Right atrium auricular region (tissue), 2 donors: ENCODE data around the gene USP37. TPM values are rescaled to one million over a fixed set of nuclear protein-coding genes. Genes with fewer than 3 reads are reported as not detected.

Experiments
- DNase-seq: peaks from one replicate; pipeline ENCODE4 v3.0.0-alpha.2; 2019; ENCODE audit warnings: low spot score
- H3K27ac ChIP-seq, 2 donors: fragments of 200-600 bp; sonication (generic); 1 replicate in 1 of 2; 2 replicates in 1 of 2; pipeline ENCODE4 v1.5.1; 2016 to 2019
- H3K27me3 ChIP-seq, 2 donors: fragments of 200-600 bp; sonication (generic); one replicate each; pipeline versions ENCODE4 v1.5.1 to v1.6.0; 2017 to 2019
- H3K36me3 ChIP-seq: fragments of 200-600 bp; sonication (generic); one replicate; pipeline ENCODE4 v1.5.1; 2016
- H3K4me1 ChIP-seq, 2 donors: fragments of 200-600 bp; sonication (generic); one replicate each; pipeline versions ENCODE4 v1.5.1 to v1.6.0; 2017 to 2019
- H3K4me3 ChIP-seq, 2 donors: fragments of 200-600 bp; sonication (generic); 1 replicate in 1 of 2; 2 replicates in 1 of 2; pipeline ENCODE4 v1.5.1; 2017 to 2019; ENCODE audit warnings: mild to moderate bottlenecking in 1 of 2, moderate library complexity in 1 of 2
- H3K9me3 ChIP-seq, 2 donors: fragments of 200-600 bp; sonication (generic); one replicate each; pipeline ENCODE4 v1.5.1; 2019
- CTCF ChIP-seq, 2 donors: fragments of 200-600 bp; sonication (generic); IDR thresholded peaks; one replicate each; pipeline ENCODE4 v1.5.1; 2019; ENCODE audit warnings: antibody characterized with exemption in 2 of 2
- total RNA-seq, 2 donors: library from RNA; depleted of rRNA; stranded (reverse); fragments of >200 nt; gene quantifications; one replicate each; pipeline ENCODE4 v1.1.0, GENCODE V29; 2016

The USP37 gene
- total RNA-seq, 2 donors from 2014 or later: 5.2 to 5.3 TPM

GRCh38 chr2:218471982-218472381 lies 96.2 kb downstream of the USP37 start:
- no peaks in the 10 kb centered on the region for H3K4me1 ChIP-seq
- H3K9me3 ChIP-seq: no peaks in the 10 kb centered on the region
- no peak overlapping the region for H3K27ac ChIP-seq
- DNase-seq: no peak
- peaks cover 17% of the 10 kb centered on the region for H3K36me3 ChIP-seq
- H3K27me3 ChIP-seq: no peaks in the 10 kb centered on the region
- no peak overlapping the region for H3K4me3 ChIP-seq
- TF ChIP-seq CTCF (IDR thresholded peaks at IDR 0.05): no peak

- no peak for DNase-seq
- no peaks in the 10 kb centered on the region for H3K4me1 ChIP-seq
- peaks cover 17% of the 10 kb centered on the region for H3K36me3 ChIP-seq
- H3K4me3 ChIP-seq: no peak overlapping the region
- H3K27ac ChIP-seq: no peak overlapping the region
- no peaks in the 10 kb centered on the region for H3K27me3 ChIP-seq
- TF ChIP-seq CTCF (IDR thresholded peaks at IDR 0.05): no peak
- H3K9me3 ChIP-seq: no peaks in the 10 kb centered on the region
These were observed 97.1 kb downstream of the USP37 start for GRCh38 chr2:218471036-218471435.

GRCh38 chr2:218470448-218470847 lies 97.7 kb downstream of the USP37 start:
- H3K4me3 ChIP-seq: no peak overlapping the region
- no peaks in the 10 kb centered on the region for H3K27me3 ChIP-seq
- H3K4me1 ChIP-seq: no peaks in the 10 kb centered on the region
- DNase-seq: no peak
- no peaks in the 10 kb centered on the region for H3K9me3 ChIP-seq
- no peak overlapping the region for H3K27ac ChIP-seq
- no peak for TF ChIP-seq CTCF (IDR thresholded peaks at IDR 0.05)
- peaks cover 17% of the 10 kb centered on the region for H3K36me3 ChIP-seq

GRCh38 chr2:218465987-218466633 lies 102.0 kb downstream of the USP37 start:
- TF ChIP-seq CTCF (IDR thresholded peaks at IDR 0.05): peak; percentile 55 to 62
- Histone ChIP-seq H3K27ac (no peak overlapping the region), H3K9me3 (no peaks in the 10 kb centered on the region), H3K4me1 (no peaks in the 10 kb centered on the region), H3K36me3 (peaks cover 34% of the 10 kb centered on the region), H3K4me3 (no peak overlapping the region), H3K27me3 (no peaks in the 10 kb centered on the region)
- no peak for DNase-seq

- H3K27me3 ChIP-seq: no peaks in the 10 kb centered on the region
- H3K27ac ChIP-seq: no peak overlapping the region
- no peak overlapping the region for H3K4me3 ChIP-seq
- no peak for DNase-seq
- TF ChIP-seq CTCF (IDR thresholded peaks at IDR 0.05): no peak
- peaks cover 46% of the 10 kb centered on the region for H3K36me3 ChIP-seq
- H3K4me1 ChIP-seq: no peaks in the 10 kb centered on the region
- H3K9me3 ChIP-seq: no peaks in the 10 kb centered on the region
These were observed 109.6 kb downstream of the USP37 start for GRCh38 chr2:218458598-218458997.

- Histone ChIP-seq H3K36me3 (peaks cover 49% of the 10 kb centered on the region), H3K27me3 (no peaks in the 10 kb centered on the region), H3K4me1 (no peaks in the 10 kb centered on the region), H3K27ac (no peak overlapping the region), H3K9me3 (no peaks in the 10 kb centered on the region), H3K4me3 (no peak overlapping the region)
- no peak for TF ChIP-seq CTCF (IDR thresholded peaks at IDR 0.05)
- no peak for DNase-seq
These were observed 111.3 kb downstream of the USP37 start for GRCh38 chr2:218456849-218457248.
